Neural cell (in vitro differentiated cells): ENCODE data around the gene FNDC3A.

ENCODE experiments used
- CTCF ChIP-seq: fragments of 450-650 bp; IDR thresholded peaks from 2 replicates; pipeline ENCODE4 v1.5.1; 2014; ENCODE audit warnings: antibody characterized with exemption, mild to moderate bottlenecking, moderate library complexity; ENCODE audit not compliant: poor library complexity, severe bottlenecking
- EZH2 ChIP-seq: fragments of 200-600, 300-800 bp; shearing (Covaris generic), sonication (generic); IDR thresholded peaks from 2 replicates; pipeline ENCODE4 v1.6.1; 2014; ENCODE audit warnings: antibody characterized with exemption, low read length, borderline replicate concordance, mild to moderate bottlenecking; ENCODE audit not compliant: insufficient read depth, poor library complexity, severe bottlenecking
- MXI1 ChIP-seq: fragments of 450-650 bp; conservative IDR thresholded peaks from 2 replicates; pipeline ENCODE4 v1.6.1; 2014; ENCODE audit warnings: antibody characterized with exemption, mild to moderate bottlenecking; ENCODE audit not compliant: poor library complexity, severe bottlenecking
- REST ChIP-seq: IDR thresholded peaks from 2 replicates; pipeline ENCODE4 v1.6.1; 2012; ENCODE audit warnings: borderline replicate concordance
- TAF1 ChIP-seq: IDR thresholded peaks from 2 replicates; pipeline ENCODE4 v1.6.1; 2012; ENCODE audit warnings: low read depth

- no peak for TF ChIP-seq CTCF
- no peak for TF ChIP-seq REST
- TF ChIP-seq TAF1, result no peak
- no peak for TF ChIP-seq MXI1
- TF ChIP-seq EZH2, result no peak
Measured at GRCh38 chr13:48950501-48950875, 25.2 kb upstream of the FNDC3A start.
